Neuron (in vitro differentiated cells): ENCODE measurements around the gene ZNF189.
"Not testable (repeated sequence)": the region's sequence is repeated elsewhere in the genome, so short reads cannot be mapped to it uniquely, and the experiment has no call there.

ENCODE experiments used
- H2AFZ ChIP-seq: one replicate; pipeline ENCODE4 v1.6.1; 2013; ENCODE audit warnings: low read depth, mild to moderate bottlenecking, inconsistent platforms, low read length, moderate library complexity
- H3K27me3 ChIP-seq: one replicate; pipeline ENCODE4 v1.6.1; 2013; ENCODE audit warnings: low read length; ENCODE audit not compliant: insufficient read depth
- H3K36me3 ChIP-seq: one replicate; pipeline ENCODE4 v1.6.1; 2013; ENCODE audit warnings: low read length; ENCODE audit not compliant: insufficient read depth
- H3K4me1 ChIP-seq: one replicate; pipeline ENCODE4 v1.6.1; 2013; ENCODE audit warnings: low read length; ENCODE audit not compliant: insufficient read depth
- H3K4me3 ChIP-seq: 2 replicates; pipeline ENCODE4 v1.5.1; 2013; ENCODE audit warnings: mild to moderate bottlenecking, low read length, moderate library complexity
- H3K9me3 ChIP-seq: one replicate; pipeline ENCODE4 v1.6.1; 2013; ENCODE audit warnings: low read length

ZNF189 gene

GRCh38 chr9:101367323-101367722 lies 31.3 kb upstream of the ZNF189 start:
- no peak overlapping the region for H2AFZ ChIP-seq

GRCh38 chr9:101369286-101369685 lies 29.4 kb upstream of the ZNF189 start:
- Histone ChIP-seq H3K4me3 (no peak overlapping the region), H2AFZ (no peak overlapping the region)

More at GRCh38 chr9:101367323-101367722, 31.3 kb upstream of the ZNF189 start:
- no peak overlapping the region for H3K4me3 ChIP-seq
- peaks cover 3% of the 10 kb centered on the region for H3K4me1 ChIP-seq
- H3K36me3 ChIP-seq, result no peaks in the 10 kb centered on the region
- H3K9me3 ChIP-seq, result no peaks in the 10 kb centered on the region
- H3K27me3 ChIP-seq, result no peaks in the 10 kb centered on the region

DNA sequence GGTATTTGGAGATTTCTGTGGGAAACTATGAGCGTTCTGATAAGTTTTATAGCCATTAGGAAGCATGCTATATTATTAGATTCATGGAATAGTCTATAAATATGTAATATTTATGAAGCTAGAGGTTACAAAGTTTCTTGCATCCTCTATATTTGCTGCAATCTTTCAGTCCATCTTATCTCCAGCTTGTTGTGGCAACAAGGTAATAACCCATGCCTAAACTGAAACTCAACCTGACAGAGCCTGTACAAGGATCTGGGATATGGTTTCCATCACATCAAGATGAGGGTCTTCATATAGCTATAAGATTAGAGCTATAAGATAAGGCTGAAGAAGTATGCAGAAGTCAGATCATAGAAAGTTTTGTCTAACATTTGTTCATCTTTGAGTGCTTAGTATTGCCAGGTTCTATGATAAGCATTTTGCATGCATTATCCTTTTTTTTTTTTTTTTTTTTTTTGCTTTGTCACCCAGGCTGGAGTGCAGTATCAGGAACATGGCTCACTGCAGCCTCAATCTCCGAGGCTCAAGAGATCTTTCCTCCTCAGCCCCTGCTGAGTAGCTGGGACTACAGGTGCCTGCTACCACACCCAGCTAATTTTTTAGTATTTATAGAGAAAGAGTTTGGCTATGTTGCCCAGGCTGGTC lies 28.6 kb upstream of the ZNF189 start:
- Histone ChIP-seq H3K27me3 (no peaks in the 10 kb centered on the region), H3K4me3 (no peak overlapping the region), H3K9me3 (no peaks in the 10 kb centered on the region), H3K36me3 (no peaks in the 10 kb centered on the region), H2AFZ (no peak overlapping the region), H3K4me1 (peaks cover 3% of the 10 kb centered on the region)

More at GRCh38 chr9:101369286-101369685, 29.4 kb upstream of the ZNF189 start:
- Histone ChIP-seq H3K36me3 (no peaks in the 10 kb centered on the region), H3K9me3 (no peaks in the 10 kb centered on the region), H3K27me3 (no peaks in the 10 kb centered on the region), H3K4me1 (peaks cover 3% of the 10 kb centered on the region)

DNA sequence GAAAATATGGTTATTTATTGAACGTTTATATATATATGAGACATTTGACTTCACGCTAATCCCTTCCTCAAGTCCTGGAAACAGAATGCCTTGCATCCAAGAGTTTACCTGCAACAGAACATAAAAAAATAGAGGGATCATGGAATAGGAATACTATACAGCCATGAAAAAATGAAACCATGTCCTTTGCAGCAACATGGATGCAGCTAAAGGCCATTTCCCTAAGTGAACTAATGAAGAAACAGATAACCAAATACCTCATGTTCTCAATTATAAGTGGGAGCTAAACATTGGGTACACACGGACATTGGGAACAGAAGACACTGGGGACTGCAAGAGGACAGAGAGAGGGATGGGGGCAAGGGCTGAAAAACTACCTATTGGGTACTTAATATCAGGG lies 26.8 kb upstream of the ZNF189 start:
- Histone ChIP-seq H3K36me3 (no peaks in the 10 kb centered on the region), H2AFZ (no peak overlapping the region), H3K4me1 (peaks cover 7% of the 10 kb centered on the region)

GRCh38 chr9:101372327-101373118 lies 26.1 kb upstream of the ZNF189 start:
- Histone ChIP-seq H3K9me3 (no peaks in the 10 kb centered on the region), H2AFZ (no peak overlapping the region), H3K36me3 (no peaks in the 10 kb centered on the region), H3K27me3 (no peaks in the 10 kb centered on the region), H3K4me1 (peaks cover 7% of the 10 kb centered on the region), H3K4me3 (no peak overlapping the region)

More for the DNA sequence above, 26.8 kb upstream of the ZNF189 start:
- Histone ChIP-seq H3K9me3 (no peaks in the 10 kb centered on the region), H3K4me3 (no peak overlapping the region), H3K27me3 (no peaks in the 10 kb centered on the region)

GRCh38 chr9:101375546-101375945 lies 23.1 kb upstream of the ZNF189 start:
- no peaks in the 10 kb centered on the region for H3K36me3 ChIP-seq
- H3K4me3 ChIP-seq, result no peak overlapping the region
- H3K4me1 ChIP-seq, result peaks cover 5% of the 10 kb centered on the region
- no peak overlapping the region for H2AFZ ChIP-seq
- no peaks in the 10 kb centered on the region for H3K27me3 ChIP-seq
- H3K9me3 ChIP-seq, result no peaks in the 10 kb centered on the region

- Histone ChIP-seq H3K4me3 (no peak overlapping the region), H3K36me3 (no peaks in the 10 kb centered on the region), H3K4me1 (peaks cover 5% of the 10 kb centered on the region), H3K27me3 (no peaks in the 10 kb centered on the region), H2AFZ (no peak overlapping the region), H3K9me3 (no peaks in the 10 kb centered on the region)
These were observed 22.4 kb upstream of the ZNF189 start for GRCh38 chr9:101376111-101376848.

DNA sequence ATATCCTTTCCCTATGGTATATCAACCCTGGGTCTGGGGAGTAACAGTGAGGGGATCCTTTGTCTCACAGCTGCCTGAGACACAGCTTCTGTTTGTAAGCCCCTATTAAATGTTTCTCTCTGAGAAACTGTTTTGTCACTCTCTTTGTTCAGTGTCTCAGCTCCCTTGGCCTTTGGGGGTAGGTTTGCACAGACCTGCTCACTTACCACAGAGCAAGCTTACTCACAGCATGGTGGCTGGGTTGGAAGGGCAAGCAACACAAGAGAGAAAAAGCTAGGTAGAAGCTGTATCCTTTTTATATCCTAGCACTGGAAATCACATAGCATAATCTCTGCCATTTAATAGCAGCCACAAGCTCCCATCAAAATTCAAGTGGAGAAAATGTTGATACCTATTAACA lies 18.4 kb upstream of the ZNF189 start:
- H3K36me3 ChIP-seq, result no peaks in the 10 kb centered on the region
- no peak overlapping the region for H2AFZ ChIP-seq
- peaks cover 10% of the 10 kb centered on the region for H3K4me1 ChIP-seq
- no peak overlapping the region for H3K4me3 ChIP-seq
- H3K9me3 ChIP-seq, result no peaks in the 10 kb centered on the region
- H3K27me3 ChIP-seq, result no peaks in the 10 kb centered on the region

GRCh38 chr9:101381118-101381517 lies 17.5 kb upstream of the ZNF189 start:
- Histone ChIP-seq H3K9me3 (no peaks in the 10 kb centered on the region), H3K36me3 (no peaks in the 10 kb centered on the region), H2AFZ (no peak overlapping the region), H3K4me3 (no peak overlapping the region), H3K27me3 (no peaks in the 10 kb centered on the region), H3K4me1 (peaks cover 10% of the 10 kb centered on the region)

- Histone ChIP-seq H3K9me3 (no peaks in the 10 kb centered on the region), H3K27me3 (no peaks in the 10 kb centered on the region), H2AFZ (no peak overlapping the region), H3K36me3 (no peaks in the 10 kb centered on the region), H3K4me1 (peaks cover 6% of the 10 kb centered on the region), H3K4me3 (no peak overlapping the region)
These were observed 16.8 kb upstream of the ZNF189 start for GRCh38 chr9:101381833-101382342.

DNA sequence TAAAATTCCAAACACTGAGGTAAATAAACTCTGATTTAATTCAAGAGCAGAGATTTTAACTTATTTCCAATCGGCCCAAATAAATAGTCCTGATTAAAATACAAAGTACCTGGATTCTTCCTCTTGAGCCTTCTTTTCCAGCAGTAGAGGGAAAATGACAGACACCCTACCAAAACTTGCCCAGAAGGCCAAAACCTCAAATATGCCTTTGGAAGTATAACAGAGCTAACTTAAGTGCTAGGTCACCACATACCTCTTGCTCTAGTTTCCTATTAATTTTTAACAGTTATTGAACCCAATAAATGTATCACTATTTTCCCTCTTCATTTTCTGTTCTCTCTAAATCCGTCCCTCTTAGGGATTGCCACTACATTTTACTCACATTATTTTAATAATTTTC lies 15.3 kb upstream of the ZNF189 start:
- no peaks in the 10 kb centered on the region for H3K27me3 ChIP-seq

GRCh38 chr9:101384873-101385536 lies 13.6 kb upstream of the ZNF189 start, which contains the start of gene BAAT:
TSS of gene BAAT (minus strand) at chr9:101385006. CDS start at chr9:101371404, 13,602 bp downstream.
- H3K4me1 ChIP-seq, H3K4me3 ChIP-seq, H3K27me3 ChIP-seq, H2AFZ ChIP-seq, H3K9me3 ChIP-seq: not testable (repeated sequence)
- peaks cover 16% of the 10 kb centered on the region for H3K36me3 ChIP-seq

More for the DNA sequence above, 15.3 kb upstream of the ZNF189 start:
- H3K4me3 ChIP-seq, result no peak overlapping the region
- H3K9me3 ChIP-seq, result no peaks in the 10 kb centered on the region
- peaks cover 6% of the 10 kb centered on the region for H3K4me1 ChIP-seq
- H2AFZ ChIP-seq, result no peak overlapping the region
- H3K36me3 ChIP-seq, result peaks cover 3% of the 10 kb centered on the region
